PC-9 (cell line): ENCODE measurements around the gene RNF13. TPM values are rescaled to one million over a fixed set of nuclear protein-coding genes. Genes with fewer than 3 reads are reported as not detected.

Experiments used
- BruUV-seq: library from RNA; stranded (reverse); fragments of 400-500 nt; replicated peaks from 2 replicates; lab custom pipeline; 2021; lab: Mats Ljungman, UMichigan
- CTCF ChIA-PET: fragments of 300-600 bp; sonication (Branson Sonifier 250); formaldehyde crosslinking; loops from one replicate; lab custom pipeline; 2022; ENCODE audit warnings: antibody characterized with exemption; lab: Charles Lee
- POLR2A ChIA-PET: fragments of 300-600 bp; sonication (Branson Sonifier 250); formaldehyde crosslinking; loops from one replicate; lab custom pipeline; 2022; ENCODE audit warnings: antibody characterized with exemption; ENCODE audit not compliant: unreplicated experiment; lab: Charles Lee
- DNase-seq, 2 experiments: peaks; one replicate each; pipeline versions ENCODE4 v3.0.0 to v3.0.0-alpha.2; 2015 to 2022; ENCODE audit warnings: mixed read lengths in 1 of 2
- H2AFZ ChIP-seq: fragments of 200-600 bp; sonication (generic); 2 replicates; pipeline ENCODE4 v1.8.1; 2017; ENCODE audit warnings: antibody characterized with exemption
- H3F3A ChIP-seq: fragments of 200-600 bp; sonication (generic); 2 replicates; pipeline ENCODE4 v1.8.1; 2017; ENCODE audit warnings: antibody characterized with exemption, mild to moderate bottlenecking, low read depth; ENCODE audit not compliant: insufficient read depth
- H3K27ac ChIP-seq: fragments of 200-600 bp; sonication (generic); 2 replicates; pipeline ENCODE4 v1.6.1; 2016; ENCODE audit warnings: mixed run types
- H3K27me3 ChIP-seq: fragments of 200-600 bp; sonication (generic); 2 replicates; pipeline ENCODE4 v1.6.1; 2016; ENCODE audit warnings: low read depth, mixed run types; ENCODE audit not compliant: insufficient read depth
- H3K36me3 ChIP-seq: fragments of 200-600 bp; sonication (generic); 2 replicates; pipeline ENCODE4 v1.6.1; 2016; ENCODE audit warnings: low read depth, mixed run types
- H3K4me1 ChIP-seq: fragments of 200-600 bp; sonication (generic); replicated peaks from 2 replicates; pipeline ENCODE4 v1.6.1; 2016; ENCODE audit warnings: mixed run types; ENCODE audit not compliant: insufficient read depth
- H3K4me2 ChIP-seq: fragments of 200-600 bp; sonication (generic); 2 replicates; pipeline ENCODE4 v1.6.1; 2017; ENCODE audit warnings: mixed run types
- H3K4me3 ChIP-seq: fragments of 200-600 bp; sonication (generic); 2 replicates; pipeline ENCODE4 v1.6.1; 2016; ENCODE audit warnings: mixed run types
- H3K79me2 ChIP-seq: fragments of 200-600 bp; sonication (generic); 2 replicates; pipeline ENCODE4 v1.6.1; 2017; ENCODE audit warnings: low read depth, mixed run types
- H3K9me2 ChIP-seq: fragments of 200-600 bp; sonication (generic); 2 replicates; pipeline ENCODE4 v1.8.1; 2017; ENCODE audit warnings: mild to moderate bottlenecking; ENCODE audit not compliant: insufficient read depth
- H3K9me3 ChIP-seq: fragments of 200-600 bp; sonication (generic); 2 replicates; pipeline ENCODE4 v1.8.1; 2016; ENCODE audit warnings: low read depth; ENCODE audit not compliant: insufficient read depth
- H4K20me1 ChIP-seq: fragments of 200-600 bp; sonication (generic); 2 replicates; pipeline ENCODE4 v1.8.1; 2017; ENCODE audit not compliant: insufficient read depth
- CTCF ChIP-seq: fragments of 200-600 bp; sonication (generic); conservative IDR thresholded peaks from 2 replicates; pipeline ENCODE4 v1.6.1; 2017; ENCODE audit warnings: mixed run types, antibody characterized with exemption, mild to moderate bottlenecking, moderate library complexity
- EZH2 ChIP-seq: fragments of 200-600 bp; sonication (generic); IDR thresholded peaks from 2 replicates; pipeline ENCODE4 v1.8.0; 2017; ENCODE audit warnings: antibody characterized with exemption, low read depth
- intact Hi-C: fragments of 100-400 bp; cut with micrococcal nuclease; formaldehyde crosslinking; loops from one replicate; pipeline ENCODE4 v1.10.0; 2022; ENCODE audit not compliant: unreplicated experiment
- total RNA-seq: library from RNA; stranded (reverse); gene quantifications from 2 replicates; pipeline ENCODE4 v1.2.3, GENCODE V29; 2021

Gene RNF13
- total RNA-seq, 1 experiment from 2014 or later, result 65.0 TPM

- ChIA-PET CTCF (no interaction called here), POLR2A (no interaction called here)
- Histone ChIP-seq H3K4me2 (no peak overlapping the region), H3K79me2 (no peaks in the 10 kb centered on the region), H3K9me2 (0 out of 2 replicates have a peak, but pooled peaks cover 4% of the 10 kb centered on the region), H3K9me3 (no peaks in the 10 kb centered on the region), H3K4me1 (no peaks in the 10 kb centered on the region), H2AFZ (no peak overlapping the region), H3K27ac (no peak overlapping the region), H3K36me3 (no peaks in the 10 kb centered on the region), H3F3A (no peaks in the 10 kb centered on the region), H3K4me3 (no peak overlapping the region), H3K27me3 (no peaks in the 10 kb centered on the region), H4K20me1 (no peaks in the 10 kb centered on the region)
- TF ChIP-seq CTCF (no peak), EZH2 (no peak)
- no TSS peak for BruUV-seq
- no peak for DNase-seq
- intact Hi-C loops, result loop anchor here (5.0 to 10.0 kb wide), 2 partner anchors 166 to 414 kb away; no protein-coding TSS in a partner anchor
Observed at GRCh38 chr3:149768704-149769103, 44.3 kb upstream of the RNF13 start.

- POLR2A ChIA-PET, result interaction anchor here (0.6 kb wide), 2 partner anchors 15 to 164 kb away, joined by 3 to 9 read pairs; no protein-coding TSS in a partner anchor
- BruUV-seq, result no TSS peak
- intact Hi-C loops, result loop anchor here (5.0 kb wide), 1 partner anchor 258 kb away; no protein-coding TSS in a partner anchor
Observed at GRCh38 chr3:149770246-149770645, 42.8 kb upstream of the RNF13 start.

GRCh38 chr3:149771652-149772271, 41.3 kb upstream of the RNF13 start:
- no peaks in the 10 kb centered on the region for H3K36me3 ChIP-seq
- POLR2A ChIA-PET, result interaction anchor here (0.6 to 0.7 kb wide), 2 partner anchors 196 to 489 kb away, joined by 14 to 16 read pairs; no protein-coding TSS in a partner anchor
- H3F3A ChIP-seq, result no peaks in the 10 kb centered on the region
- no peak overlapping the region for H2AFZ ChIP-seq
- no peaks in the 10 kb centered on the region for H3K27me3 ChIP-seq
- H3K9me2 ChIP-seq, result 0 out of 2 replicates have a peak, but pooled peaks cover 4% of the 10 kb centered on the region
- peak in 1 of 2 experiments; percentile 43 for DNase-seq
- H3K4me2 ChIP-seq, result no peak overlapping the region
- H3K4me3 ChIP-seq, result no peak overlapping the region
- TF ChIP-seq CTCF (peak; percentile 85), EZH2 (no peak)
- H3K9me3 ChIP-seq, result no peaks in the 10 kb centered on the region
- no peaks in the 10 kb centered on the region for H4K20me1 ChIP-seq
- no peak overlapping the region for H3K27ac ChIP-seq
- BruUV-seq, result no TSS peak
- CTCF ChIA-PET, result interaction anchor here (0.6 to 4.0 kb wide), 12 partner anchors 8 to 445 kb away, joined by 3 to 24 read pairs (median 4); no protein-coding TSS in a partner anchor
- H3K4me1 ChIP-seq, result no peaks in the 10 kb centered on the region
- intact Hi-C loops, result loop anchor here (5.0 kb wide), 1 partner anchor 259 kb away; no protein-coding TSS in a partner anchor
- no peaks in the 10 kb centered on the region for H3K79me2 ChIP-seq

More at GRCh38 chr3:149770246-149770645, 42.8 kb upstream of the RNF13 start:
- 0 out of 2 replicates have a peak, but pooled peaks cover 4% of the 10 kb centered on the region for H3K9me2 ChIP-seq
- H3K36me3 ChIP-seq, result no peaks in the 10 kb centered on the region
- no peaks in the 10 kb centered on the region for H3K4me1 ChIP-seq
- H3K79me2 ChIP-seq, result no peaks in the 10 kb centered on the region
- TF ChIP-seq CTCF, result no peak
- no peak for TF ChIP-seq EZH2
- CTCF ChIA-PET, result interaction anchor here (4.0 kb wide), 1 partner anchor 38 kb away, joined by 24 read pairs; no protein-coding TSS in a partner anchor
- H2AFZ ChIP-seq, result no peak overlapping the region
- no peak for DNase-seq
- no peak overlapping the region for H3K27ac ChIP-seq
- no peaks in the 10 kb centered on the region for H3K27me3 ChIP-seq
- H4K20me1 ChIP-seq, result no peaks in the 10 kb centered on the region
- H3F3A ChIP-seq, result no peaks in the 10 kb centered on the region
- H3K9me3 ChIP-seq, result no peaks in the 10 kb centered on the region
- H3K4me2 ChIP-seq, result no peak overlapping the region
- H3K4me3 ChIP-seq, result no peak overlapping the region
